ENCODE measurements around the gene STX11. TPM values are rescaled to one million over a fixed set of nuclear protein-coding genes. Genes with fewer than 3 reads are reported as not detected.
A peak's percentile ranks its signal among the peaks of the same experiment; 100 is the strongest.

The STX11 gene
- total and polyA plus RNA-seq, 10 of the 15 experiments (the other 5 are each of a cell fraction or from before 2014, with no cell fraction given): 0.66 to 38.1 (median 19.8) TPM

DNA sequence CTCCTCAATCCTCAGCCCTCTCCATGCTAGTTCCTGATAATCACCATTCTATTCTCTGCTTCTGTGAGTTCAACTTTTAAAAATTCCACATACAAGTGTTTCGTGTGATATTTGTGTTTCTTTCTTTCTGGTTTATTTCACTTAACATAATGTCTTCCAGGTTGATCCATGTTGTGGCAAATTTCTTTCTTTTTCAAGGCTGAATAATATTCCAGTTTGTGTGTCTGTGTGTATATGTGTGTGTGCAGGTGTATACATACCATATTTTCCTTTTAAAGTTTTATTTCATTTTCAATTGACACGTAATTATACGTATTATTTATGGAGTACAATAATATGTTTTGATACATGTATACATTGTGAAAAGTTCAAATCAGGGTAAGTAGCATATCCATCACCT is 35.1 kb upstream of the STX11 start:
- Histone ChIP-seq H2AFZ (ENCODE audit: control insufficient read depth, low read depth, low read length) (no peak overlapping the region), H3K4me2 (ENCODE audit: control insufficient read depth, insufficient read depth) (no peak overlapping the region), H3K79me2 (ENCODE audit: control insufficient read depth, insufficient read depth, low read length) (no peaks in the 10 kb centered on the region), H3K27me3 (replicated peaks in 1 of 2; ENCODE audit: control insufficient read depth in 2 of 2, insufficient read depth in 2 of 2, low read length in 1 of 2) (no peaks in the 10 kb centered on the region), H3K4me3 (no peak overlapping the region), H3K9ac (ENCODE audit: control insufficient read depth, insufficient read depth, low read length) (no peak overlapping the region), H3K36me3 (ENCODE audit: control insufficient read depth in 2 of 2, insufficient read depth in 2 of 2, low read length in 1 of 2) (no peaks in the 10 kb centered on the region), H3K4me1 (ENCODE audit: control insufficient read depth, insufficient read depth, low read length) (no peaks in the 10 kb centered on the region), H3K9me3 (replicated peaks; ENCODE audit: control insufficient read depth, insufficient read depth, low read length) (no peaks in the 10 kb centered on the region), H4K20me1 (ENCODE audit: control insufficient read depth, insufficient read depth) (no peaks in the 10 kb centered on the region), H3K27ac (ENCODE audit: control insufficient read depth, insufficient read depth) (no peak overlapping the region)
- ChIA-PET POLR2A (interaction anchor here (0.6 to 1.4 kb wide), 3 partner anchors 11 to 23 kb away, joined by 3 read pairs; no protein-coding TSS in a partner anchor), RAD21 (ENCODE audit: unreplicated experiment) (interaction anchor here (0.5 to 1.3 kb wide), 2 partner anchors 9 to 142 kb away, joined by 3 read pairs; no protein-coding TSS in a partner anchor), CTCF (interaction anchor here (1.2 to 3.3 kb wide), 6 partner anchors 8 to 175 kb away, joined by 3 to 20 read pairs (median 6); no protein-coding TSS in a partner anchor), SMC1A (ENCODE audit: uncharacterized antibody, unreplicated experiment) (interaction anchor here (1.0 to 2.4 kb wide), 7 partner anchors 8 to 366 kb away, joined by 3 to 14 read pairs (median 4); no protein-coding TSS in a partner anchor)
- DNase-seq (ENCODE audit: low read depth, low spot score) (no peak), ATAC-seq (no peak), FAIRE-seq (peak; percentile 54)
- 67% methylated on average over 3 of the region's 3 CpGs for WGBS (ENCODE audit: insufficient coverage, insufficient replicate concordance, low lambda C conversion rate, missing lambda C conversion rate)
- in situ Hi-C loops (cut with MboI) (no loop called here), intact Hi-C loops (cut with micrococcal nuclease; ENCODE audit: unreplicated experiment) (no loop called here)
- TF ChIP-seq, protein P1, sequence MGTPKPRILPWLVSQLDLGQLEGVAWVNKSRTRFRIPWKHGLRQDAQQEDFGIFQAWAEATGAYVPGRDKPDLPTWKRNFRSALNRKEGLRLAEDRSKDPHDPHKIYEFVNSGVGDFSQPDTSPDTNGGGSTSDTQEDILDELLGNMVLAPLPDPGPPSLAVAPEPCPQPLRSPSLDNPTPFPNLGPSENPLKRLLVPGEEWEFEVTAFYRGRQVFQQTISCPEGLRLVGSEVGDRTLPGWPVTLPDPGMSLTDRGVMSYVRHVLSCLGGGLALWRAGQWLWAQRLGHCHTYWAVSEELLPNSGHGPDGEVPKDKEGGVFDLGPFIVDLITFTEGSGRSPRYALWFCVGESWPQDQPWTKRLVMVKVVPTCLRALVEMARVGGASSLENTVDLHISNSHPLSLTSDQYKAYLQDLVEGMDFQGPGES (IDR thresholded peaks at IDR 0.05): no peak
- TF ChIP-seq, protein P2, sequence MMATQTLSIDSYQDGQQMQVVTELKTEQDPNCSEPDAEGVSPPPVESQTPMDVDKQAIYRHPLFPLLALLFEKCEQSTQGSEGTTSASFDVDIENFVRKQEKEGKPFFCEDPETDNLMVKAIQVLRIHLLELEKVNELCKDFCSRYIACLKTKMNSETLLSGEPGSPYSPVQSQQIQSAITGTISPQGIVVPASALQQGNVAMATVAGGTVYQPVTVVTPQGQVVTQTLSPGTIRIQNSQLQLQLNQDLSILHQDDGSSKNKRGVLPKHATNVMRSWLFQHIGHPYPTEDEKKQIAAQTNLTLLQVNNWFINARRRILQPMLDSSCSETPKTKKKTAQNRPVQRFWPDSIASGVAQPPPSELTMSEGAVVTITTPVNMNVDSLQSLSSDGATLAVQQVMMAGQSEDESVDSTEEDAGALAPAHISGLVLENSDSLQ (IDR thresholded peaks at IDR 0.05): no peak
- no peak for TF ChIP-seq ZNF24 (IDR thresholded peaks at IDR 0.05)
- TF ChIP-seq GATAD2B (conservative IDR thresholded peaks at IDR 0.05; ENCODE audit: low read depth): no peak
- TF ChIP-seq WRNIP1 (IDR thresholded peaks at IDR 0.05; ENCODE audit: borderline replicate concordance, low read depth, low read length): no peak
- TF ChIP-seq RAD21 (IDR thresholded peaks at IDR 0.05; ENCODE audit: insufficient read depth, low read depth, low read length): no peak
- TF ChIP-seq NFIC (IDR thresholded peaks at IDR 0.05; ENCODE audit: low read depth, low read length): no peak
- no peak for TF ChIP-seq PAX8 (IDR thresholded peaks at IDR 0.05)
- TF ChIP-seq, protein P3, sequence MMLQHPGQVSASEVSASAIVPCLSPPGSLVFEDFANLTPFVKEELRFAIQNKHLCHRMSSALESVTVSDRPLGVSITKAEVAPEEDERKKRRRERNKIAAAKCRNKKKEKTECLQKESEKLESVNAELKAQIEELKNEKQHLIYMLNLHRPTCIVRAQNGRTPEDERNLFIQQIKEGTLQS (IDR thresholded peaks at IDR 0.05; ENCODE audit: borderline replicate concordance, extremely low read depth, low read depth, low read length): no peak
- no peak for TF ChIP-seq EGR1 (IDR thresholded peaks at IDR 0.05; ENCODE audit: borderline replicate concordance in 1 of 2, low read depth in 2 of 2, low read length in 2 of 2)
- no peak for TF ChIP-seq ATF7 (IDR thresholded peaks at IDR 0.05; ENCODE audit: low read depth)
- TF ChIP-seq IKZF2 (IDR thresholded peaks at IDR 0.05): no peak
- TF ChIP-seq TCF3 (IDR thresholded peaks at IDR 0.05; ENCODE audit: borderline replicate concordance, insufficient read depth, low read depth, low read length): no peak
- no peak for TF ChIP-seq POU2F2 (IDR thresholded peaks at IDR 0.05; ENCODE audit: borderline replicate concordance, low read depth, low read length)
- no peak for TF ChIP-seq ZNF274 (IDR thresholded peaks at IDR 0.05; ENCODE audit: insufficient read depth, insufficient read length)
- BruUV-seq (replicated peaks): no TSS peak

All from GM12878 (cell line).